HPDE6-E6E7 (cell line): ENCODE results near the gene PERCC1.

Experiments
- DNase-seq: peaks from one replicate; pipeline ENCODE4 v3.0.0; 2011; ENCODE audit warnings: missing footprints; ENCODE audit errors: extremely low spot score

PERCC1 gene

DNA sequence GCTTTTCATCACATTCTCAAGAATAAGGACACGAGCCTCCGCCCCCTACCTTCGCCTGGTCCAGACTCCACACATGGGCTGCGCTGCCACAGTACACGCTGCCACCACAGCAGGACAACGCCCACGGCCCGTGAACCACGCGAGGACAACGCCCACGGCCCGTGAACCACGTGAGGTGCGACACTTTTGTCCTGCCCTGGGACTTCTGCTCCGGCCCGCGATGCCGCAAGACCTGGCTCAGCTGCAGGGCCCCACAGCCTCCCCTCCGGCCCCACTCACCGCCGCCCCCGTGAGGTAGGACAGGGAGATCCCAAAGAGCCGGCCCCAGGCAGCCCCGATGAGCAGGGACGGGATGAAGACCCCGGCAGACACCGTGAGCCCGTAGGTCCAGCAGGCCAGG is 19.3 kb downstream of the PERCC1 start:
- DNase-seq, result no peak

DNA sequence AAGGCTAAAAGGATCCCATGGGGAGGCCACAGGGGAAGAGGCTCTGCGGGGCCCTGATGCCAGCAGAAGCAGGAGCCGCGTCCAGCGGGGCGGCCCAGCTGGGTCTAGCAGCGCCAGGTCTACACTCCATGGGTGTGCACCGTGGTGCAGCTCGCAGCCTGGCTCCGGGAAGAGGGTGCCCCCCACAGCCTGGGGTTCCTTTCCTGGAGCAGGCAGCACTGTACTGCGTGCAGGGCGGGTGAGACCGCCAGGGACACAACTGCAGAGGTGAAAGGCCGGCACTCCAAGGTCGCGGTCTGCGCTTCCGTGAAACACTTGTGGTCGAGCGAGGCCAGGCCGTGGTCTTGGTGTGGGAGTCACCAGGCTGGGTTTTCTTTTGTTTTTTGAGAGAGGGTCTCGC is 20.0 kb downstream of the PERCC1 start:
- DNase-seq, result no peak

DNA sequence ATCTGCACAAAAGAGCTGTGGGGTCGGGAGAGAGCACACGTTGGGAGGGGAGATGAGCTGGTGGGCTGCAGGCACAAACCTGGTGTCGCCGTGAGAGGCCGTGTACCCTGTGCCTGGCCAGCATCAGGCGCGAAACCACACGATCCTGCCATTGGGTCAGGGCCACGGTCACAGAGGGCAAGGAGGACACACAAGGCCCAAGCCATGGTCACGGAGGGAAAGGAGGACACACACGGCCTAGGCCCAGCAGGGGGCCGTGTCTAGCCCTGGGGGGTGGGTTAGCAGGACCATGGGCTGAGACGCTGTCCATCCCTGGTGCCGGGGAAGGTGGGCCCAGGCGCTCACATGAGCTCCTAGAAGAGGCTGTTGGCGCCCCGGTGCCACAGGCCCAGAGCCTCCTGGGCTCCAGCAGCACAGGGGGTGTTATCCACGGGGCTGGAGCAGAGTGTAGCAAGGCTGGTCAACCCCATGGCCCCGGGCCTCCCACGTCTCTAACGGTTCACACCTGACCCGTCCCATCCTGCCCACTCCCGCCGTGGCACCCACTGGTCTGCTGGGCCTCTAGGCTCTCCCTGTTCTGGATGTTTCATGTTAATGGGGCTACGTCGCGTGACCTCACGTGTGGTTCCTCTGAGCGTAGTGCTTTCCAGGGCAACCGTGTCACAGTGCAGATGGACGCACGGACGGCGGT is 21.0 kb downstream of the PERCC1 start:
- DNase-seq, result no peak

DNA sequence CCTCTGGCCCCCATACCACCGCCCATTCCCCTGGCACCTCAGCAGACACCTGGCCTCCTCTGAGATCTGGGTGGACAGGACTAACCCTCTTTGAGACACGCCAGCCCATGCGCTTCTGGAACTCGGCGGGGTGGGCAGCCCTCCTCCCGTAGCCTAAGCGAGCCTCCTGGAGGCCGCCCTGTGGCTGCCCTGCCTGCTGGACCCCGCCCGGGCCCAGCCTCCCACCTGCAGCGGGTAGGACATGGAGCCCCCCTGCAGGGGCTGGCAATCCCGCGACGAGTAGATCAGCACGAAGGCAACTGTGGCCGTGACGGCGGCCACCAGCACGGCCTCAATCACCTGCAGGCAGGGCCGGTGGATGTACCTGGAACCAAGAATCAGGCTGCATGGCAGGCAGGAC is 21.7 kb downstream of the PERCC1 start:
- DNase-seq, result no peak

GRCh38 chr16:1453316-1453715 is 22.4 kb downstream of the PERCC1 start:
- no peak for DNase-seq

GRCh38 chr16:1454561-1454960 is 23.7 kb downstream of the PERCC1 start:
- no peak for DNase-seq

- no peak for DNase-seq
These were observed 24.6 kb downstream of the PERCC1 start for GRCh38 chr16:1455190-1456171.

- DNase-seq, result no peak
These were observed 26.1 kb downstream of the PERCC1 start for GRCh38 chr16:1456951-1457350.

DNA sequence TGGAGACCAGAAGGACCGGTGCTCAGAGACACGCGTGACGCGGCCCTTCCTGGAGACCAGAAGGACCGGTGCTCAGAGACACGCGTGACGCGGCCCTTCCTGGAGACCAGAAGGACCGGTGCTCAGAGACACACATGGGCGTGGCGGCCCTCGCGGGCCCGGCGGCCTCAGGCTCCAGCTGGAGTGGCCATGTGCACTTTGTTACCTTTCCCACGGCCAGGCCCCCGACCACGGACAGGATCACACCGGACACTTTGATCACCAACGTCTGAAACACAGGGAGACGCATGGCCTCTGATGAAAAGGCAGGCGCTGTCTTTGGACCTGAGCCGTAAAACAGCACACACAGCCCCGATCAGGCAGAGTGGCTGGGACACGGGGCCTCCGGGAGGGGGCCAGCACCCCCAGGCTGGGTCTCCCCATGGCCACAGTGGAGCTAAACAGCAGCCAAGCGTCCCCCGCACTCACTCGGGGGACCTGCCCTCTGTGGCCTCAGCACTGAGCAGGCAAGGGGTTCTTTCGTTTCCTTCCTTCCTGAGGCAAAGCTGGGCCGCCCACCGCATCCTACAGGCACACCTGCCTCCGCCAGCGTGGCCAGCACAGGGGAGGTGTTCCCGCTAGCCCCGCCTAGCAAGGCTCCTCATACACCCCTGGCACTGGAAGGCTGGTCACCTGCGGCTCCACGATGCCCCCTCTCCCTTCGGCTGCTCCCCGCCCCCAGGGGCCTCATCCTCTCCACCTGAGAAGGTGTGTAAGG is 26.8 kb downstream of the PERCC1 start:
- DNase-seq, result no peak

- no peak for DNase-seq
These were observed 27.6 kb downstream of the PERCC1 start for GRCh38 chr16:1458336-1458976.

GRCh38 chr16:1458977-1459341 is 28.1 kb downstream of the PERCC1 start:
- no peak for DNase-seq

DNA sequence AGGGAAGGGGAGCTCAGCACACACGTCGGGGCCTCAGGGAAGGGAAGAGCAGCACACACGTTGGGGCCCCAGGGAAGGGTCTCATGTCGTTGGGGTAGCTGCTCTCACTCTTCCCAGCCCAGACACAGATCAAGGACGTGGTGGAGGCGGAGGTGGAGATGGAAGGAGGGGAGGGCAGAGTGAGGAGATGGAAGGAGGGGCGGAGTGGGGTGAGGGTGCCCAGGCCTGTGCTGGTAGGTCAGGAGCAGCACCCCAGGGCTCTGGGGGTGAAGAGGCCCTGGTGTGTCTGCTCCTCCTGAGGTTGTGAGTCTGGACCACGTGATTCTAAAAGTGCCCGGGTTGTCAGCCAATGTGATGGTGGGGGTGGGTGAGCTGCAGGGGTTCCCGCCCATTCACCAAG is 29.1 kb downstream of the PERCC1 start:
- DNase-seq, result no peak

GRCh38 chr16:1460602-1461138 is 29.8 kb downstream of the PERCC1 start:
- DNase-seq, result no peak

- no peak for DNase-seq
These were observed 30.3 kb downstream of the PERCC1 start for GRCh38 chr16:1461146-1461545.

- DNase-seq, result no peak
These were observed 33.5 kb downstream of the PERCC1 start for GRCh38 chr16:1464196-1464893.

DNA sequence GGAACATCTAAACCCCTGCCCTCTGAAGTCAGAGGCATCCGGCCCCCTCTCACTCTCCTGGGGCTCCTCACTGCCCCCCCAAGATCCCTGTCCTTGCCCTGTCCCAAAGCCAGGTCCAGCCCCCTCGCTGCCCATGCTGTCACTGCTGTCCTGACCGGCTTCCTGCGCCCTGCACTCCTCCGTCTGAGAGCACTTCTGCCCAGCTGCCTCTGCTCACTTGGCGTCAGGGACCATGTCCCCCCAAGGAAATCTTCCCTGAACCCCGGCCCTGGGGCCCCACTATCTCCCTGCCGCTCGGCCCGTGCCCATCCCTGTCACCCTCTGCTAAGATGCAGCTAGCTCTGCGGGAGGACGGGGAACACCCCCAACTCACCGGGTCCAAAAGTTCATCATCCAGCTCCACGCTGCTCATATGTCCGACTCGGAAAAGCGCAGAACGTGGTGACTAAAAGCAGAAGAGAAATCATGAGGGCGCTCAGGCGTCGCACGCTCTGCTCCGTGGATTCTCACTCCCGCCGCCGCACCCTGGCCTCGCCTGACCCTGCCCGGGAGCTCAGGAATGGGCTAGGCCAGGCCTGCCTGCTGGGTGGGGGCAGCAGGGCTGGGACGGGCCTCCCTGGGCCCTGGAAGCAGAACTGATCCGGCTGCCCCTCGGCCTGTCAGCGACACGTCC is 34.2 kb downstream of the PERCC1 start:
- no peak for DNase-seq

GRCh38 chr16:1465567-1465915 is 34.7 kb downstream of the PERCC1 start:
- no peak for DNase-seq

- DNase-seq, result no peak
These were observed 35.2 kb downstream of the PERCC1 start for GRCh38 chr16:1466054-1466453.

- no peak for DNase-seq
These were observed 36.2 kb downstream of the PERCC1 start for GRCh38 chr16:1466968-1467521.

DNA sequence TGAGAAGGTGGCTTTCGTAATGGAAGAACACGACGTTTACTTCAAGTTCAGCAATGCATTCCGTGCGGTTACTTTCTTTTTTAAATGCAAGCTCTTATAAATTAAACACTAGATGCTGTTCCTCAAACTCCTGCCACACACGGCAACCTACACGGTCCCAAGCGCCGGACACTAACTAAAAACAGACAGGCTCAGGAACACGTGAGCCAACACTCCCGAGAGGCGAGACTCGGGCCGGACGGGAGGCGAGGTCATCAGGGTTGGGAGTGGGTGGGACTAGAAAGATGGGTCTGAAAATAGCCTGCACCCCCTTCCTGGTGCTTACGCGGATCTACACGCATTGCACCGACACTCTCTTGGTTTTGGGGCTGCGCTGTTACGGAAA is 37.5 kb downstream of the PERCC1 start:
- DNase-seq, result no peak
